GM19455 (cell line): ENCODE results near the gene SELENOF.
"Not testable (repeated sequence)": the region's sequence is repeated elsewhere in the genome, so short reads cannot be mapped to it uniquely, and the experiment has no call there.

Source experiments
- ATAC-seq: cut with Tn5 transposase; IDR thresholded peaks from one replicate; pipeline ENCODE4 v1.9.1; 2021; ENCODE audit not compliant: unreplicated experiment

Gene SELENOF

DNA sequence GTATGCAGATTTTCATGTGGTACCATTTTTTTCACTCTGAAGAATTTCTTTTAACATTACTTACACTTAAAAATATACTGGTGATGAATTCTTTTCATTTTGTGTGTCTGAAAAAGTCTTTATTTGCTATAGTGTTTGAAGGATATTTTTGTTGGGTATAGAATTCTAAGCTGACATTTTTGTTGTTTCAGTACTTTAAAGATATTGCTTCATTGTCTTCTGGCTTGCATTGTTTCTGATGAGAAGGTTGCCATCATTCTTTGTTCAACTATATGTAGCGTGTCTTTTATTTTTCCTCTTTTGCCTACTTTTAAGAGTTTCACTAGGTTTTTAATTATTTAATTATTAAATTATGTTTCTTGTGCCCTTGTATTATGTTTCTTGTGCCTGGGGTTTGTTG is 8.5 kb upstream of the SELENOF start:
- no peak for ATAC-seq

DNA sequence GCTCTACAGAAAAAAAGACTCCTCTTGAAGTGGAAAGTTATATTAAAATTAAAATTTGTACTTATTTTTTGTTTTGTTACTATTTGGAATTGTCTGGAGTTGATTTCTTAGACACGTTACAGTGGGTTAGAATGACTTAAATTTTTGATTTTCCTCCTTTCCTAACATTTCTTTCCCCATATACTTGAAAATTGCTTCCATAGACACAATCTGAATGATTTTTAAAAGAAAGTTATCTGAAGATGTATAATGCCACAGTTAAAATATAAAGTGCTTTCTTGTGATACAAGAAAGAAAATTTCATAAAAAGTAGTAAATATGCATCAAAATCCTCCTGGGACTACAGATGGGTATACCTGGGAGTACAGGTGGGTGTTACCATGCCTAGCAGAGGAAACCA is 2.8 kb upstream of the SELENOF start:
- no peak for ATAC-seq

DNA sequence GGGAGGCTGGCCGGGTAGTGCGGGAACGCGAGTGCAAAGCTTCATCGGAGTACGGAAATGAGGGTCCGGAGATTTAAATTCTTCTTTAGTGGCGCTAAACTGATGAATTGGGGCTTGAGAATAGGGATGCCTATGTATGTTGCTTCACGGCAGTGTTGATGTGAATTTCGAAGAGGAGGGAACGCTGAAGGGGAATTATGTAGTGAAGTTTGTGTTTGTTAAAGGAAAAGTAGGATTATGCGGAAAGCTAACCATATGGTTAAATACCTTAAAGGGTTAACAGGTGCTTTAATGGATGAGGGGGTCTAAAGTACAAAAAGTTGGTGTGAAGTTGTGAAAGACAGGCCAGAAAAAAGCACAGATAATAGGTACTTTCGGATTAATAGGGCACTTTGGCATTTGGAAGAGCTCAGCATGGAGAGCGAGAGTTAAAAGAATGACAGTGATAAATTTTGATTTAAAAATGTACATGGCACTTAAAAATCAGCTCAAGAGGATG is 1.9 kb upstream of the SELENOF start:
- no peak for ATAC-seq

DNA sequence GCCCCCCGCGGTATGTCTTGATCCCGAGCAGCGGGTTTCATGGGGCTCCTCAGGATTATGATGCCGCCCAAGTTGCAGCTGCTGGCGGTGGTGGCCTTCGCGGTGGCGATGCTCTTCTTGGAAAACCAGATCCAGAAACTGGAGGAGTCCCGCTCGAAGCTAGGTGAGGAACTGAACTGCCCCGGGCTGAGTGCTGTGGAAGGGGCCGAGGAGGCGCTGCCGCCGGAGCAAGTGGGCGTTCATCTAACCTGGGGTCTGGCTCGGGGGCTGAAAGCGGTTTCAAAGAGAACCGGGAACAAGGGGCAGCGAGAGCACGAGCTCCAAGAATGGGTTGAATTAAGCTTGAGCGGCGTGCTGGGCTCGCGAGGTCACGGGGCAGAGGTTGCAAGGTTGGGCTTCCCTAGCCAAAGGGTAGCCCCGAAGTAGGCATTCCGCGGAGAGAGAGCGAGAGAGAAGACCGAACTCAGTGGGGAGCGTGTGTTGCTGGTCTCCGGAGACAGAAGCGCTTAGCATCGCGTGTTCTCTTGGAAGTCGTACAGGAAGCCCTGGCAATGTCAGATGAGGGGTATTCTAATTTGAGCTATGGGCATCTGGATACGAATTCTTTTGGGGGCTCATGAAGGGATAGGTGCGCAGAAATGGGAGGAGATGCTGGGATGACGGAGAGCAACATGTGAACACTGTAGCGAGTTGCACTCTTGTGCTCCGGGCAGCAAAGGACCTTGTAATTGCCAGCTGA is 1.2 kb upstream of the SELENOF start:
- peak; percentile 27 for ATAC-seq

DNA sequence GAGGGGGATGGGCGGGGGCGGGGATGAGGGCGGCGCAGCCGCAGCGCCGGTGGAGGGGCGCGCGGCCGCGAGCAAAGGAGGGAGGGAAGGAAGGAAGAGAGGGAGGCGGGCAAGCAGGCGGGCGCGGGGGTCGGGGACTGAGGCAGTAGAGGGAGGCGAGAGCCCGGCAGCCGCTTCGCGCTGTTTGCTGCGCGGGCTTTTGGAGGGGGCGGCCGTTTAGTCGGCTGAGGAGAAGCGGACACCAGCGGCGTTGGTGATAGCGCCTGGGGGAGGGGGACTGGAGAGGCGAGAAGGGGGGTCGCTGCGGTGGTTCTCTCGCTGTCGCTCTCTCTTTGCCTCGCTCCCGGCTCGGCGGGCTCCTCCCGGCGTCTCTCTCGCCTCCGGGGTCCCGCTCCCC is 673 bp upstream of the SELENOF start, which contains the start of gene HS2ST1:
HS2ST1 (plus strand) TSS at position 35 of the 397 bp plus-strand sequence.
- ATAC-seq: no peak

DNA sequence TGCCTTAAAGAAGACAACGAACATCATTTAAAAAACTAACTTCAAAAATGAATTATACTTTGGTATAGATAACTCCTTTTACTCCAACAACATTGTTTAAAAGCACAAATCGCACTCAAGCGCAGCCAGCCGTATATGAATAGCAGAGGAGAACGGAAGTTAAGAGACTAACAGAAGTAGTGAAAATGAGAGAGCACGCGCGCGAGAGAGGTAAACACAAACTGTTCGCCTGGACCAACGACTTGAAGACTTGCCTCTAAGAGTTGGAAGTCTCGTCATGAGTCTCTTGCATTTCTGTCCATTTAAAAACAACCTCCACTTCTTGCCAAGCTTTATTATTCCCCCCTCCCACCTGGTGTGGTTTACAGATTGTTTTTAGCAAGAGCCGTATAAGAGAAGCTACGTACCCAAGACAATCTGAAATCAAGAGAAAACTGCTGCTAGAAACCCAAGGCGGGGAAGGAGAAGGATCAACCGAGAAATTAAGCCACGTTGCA is 479 bp downstream of the SELENOF start:
- peak; percentile 26 for ATAC-seq

DNA sequence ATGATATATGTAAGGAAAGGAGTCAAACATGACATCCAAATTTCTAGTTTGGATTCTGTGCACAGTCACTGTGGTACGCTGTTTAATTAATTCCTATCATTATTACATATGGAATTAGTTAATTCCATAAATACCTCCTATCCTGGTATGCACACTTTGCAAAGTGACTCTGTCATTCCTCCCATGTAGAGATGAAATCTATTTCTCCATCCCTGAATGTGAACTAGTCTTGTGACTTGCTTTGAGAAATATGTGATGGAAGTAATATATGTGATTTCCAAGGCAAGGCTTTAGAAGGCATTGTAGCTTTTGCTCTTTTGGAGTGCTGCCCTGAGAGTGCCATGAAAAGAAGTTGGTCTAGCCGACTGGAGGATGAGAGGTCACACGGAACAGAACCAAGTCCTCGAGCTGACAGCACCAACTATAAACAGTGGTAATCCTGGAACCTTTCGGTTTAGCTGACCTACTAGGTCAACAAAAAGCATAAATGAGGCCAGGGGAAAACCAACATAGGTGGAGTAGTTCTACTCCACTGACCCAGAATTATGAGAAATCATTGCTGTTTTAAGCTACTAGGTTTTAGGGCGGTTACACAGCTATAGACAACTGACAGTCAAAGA is 1.5 kb downstream of the SELENOF start:
- ATAC-seq: no peak

DNA sequence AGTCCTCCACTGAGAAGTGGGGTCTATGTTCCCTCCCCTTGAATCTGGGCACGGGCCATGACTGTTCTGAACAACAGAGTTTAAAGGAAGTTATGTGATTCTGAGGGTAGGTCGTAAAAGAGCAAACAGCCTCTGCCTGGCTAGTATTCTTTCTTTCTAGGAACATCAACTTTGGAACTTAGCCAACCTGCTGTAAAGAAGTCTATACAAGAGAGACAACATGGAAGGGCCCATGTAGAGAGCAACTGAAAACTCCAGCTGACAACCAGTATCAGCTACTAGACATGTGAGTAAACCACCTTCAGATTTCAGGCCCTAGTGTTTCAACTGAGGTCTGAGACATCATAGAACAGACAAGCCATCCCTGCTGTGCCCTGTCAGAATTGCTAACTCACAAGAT is 7.5 kb downstream of the SELENOF start:
- no peak for ATAC-seq

DNA sequence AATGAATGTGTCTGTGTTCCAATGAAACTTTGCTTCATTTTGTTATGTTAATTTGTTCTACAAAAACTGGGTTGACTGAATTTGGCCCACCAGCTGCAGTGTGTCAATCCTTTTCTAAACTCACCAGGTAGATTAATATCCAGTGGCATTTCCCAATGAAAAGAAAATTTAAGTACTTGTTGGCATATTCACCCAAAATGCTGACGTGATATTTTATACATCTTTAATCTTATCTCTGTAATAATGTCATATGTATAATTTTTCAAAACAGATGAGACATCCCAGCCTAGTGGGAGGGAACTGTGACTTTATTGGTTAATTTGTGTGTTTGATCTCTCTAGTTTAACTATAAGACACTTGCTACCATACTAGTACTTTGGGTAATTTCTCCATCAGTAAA is 8.1 kb downstream of the SELENOF start:
- ATAC-seq: no peak

DNA sequence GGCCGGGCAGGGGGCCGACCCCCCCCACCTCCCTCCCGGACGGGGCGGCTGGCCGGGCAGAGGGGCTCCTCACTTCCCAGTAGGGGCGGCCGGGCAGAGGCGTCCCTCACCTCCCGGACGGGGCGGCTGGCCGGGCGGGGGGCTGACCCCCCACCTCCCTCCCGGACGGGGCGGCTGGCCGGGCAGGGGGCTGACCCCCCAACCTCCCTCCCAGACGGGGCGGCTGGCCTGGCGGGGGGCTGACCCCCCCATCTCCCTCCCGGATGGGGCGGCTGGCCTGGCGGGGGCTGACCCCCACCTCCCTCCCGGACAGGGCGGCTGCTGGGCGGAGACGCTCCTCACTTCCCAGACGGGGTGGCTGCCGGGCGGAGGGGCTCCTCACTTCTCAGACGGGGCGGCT is 14.5 kb downstream of the SELENOF start:
- ATAC-seq: not testable (repeated sequence)

DNA sequence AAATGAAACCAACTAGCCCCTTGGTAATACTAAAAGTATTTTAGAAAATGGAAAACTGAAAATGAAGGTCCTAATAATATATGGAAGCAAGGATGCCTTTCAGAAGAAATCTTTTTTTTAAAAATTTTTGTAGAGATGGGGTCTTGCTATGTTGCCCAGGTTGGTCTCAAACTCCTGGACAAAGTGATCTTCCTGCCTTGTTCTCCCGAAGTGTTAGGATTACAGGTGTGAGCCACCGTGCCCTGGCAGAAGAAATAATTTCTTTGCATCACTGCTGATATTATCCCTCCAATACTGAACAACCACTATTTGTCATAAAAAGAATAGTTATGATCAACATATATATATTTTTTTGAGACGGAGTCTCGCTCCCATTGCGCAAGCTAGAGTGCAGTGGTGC is 25.6 kb downstream of the SELENOF start:
- ATAC-seq: no peak

DNA sequence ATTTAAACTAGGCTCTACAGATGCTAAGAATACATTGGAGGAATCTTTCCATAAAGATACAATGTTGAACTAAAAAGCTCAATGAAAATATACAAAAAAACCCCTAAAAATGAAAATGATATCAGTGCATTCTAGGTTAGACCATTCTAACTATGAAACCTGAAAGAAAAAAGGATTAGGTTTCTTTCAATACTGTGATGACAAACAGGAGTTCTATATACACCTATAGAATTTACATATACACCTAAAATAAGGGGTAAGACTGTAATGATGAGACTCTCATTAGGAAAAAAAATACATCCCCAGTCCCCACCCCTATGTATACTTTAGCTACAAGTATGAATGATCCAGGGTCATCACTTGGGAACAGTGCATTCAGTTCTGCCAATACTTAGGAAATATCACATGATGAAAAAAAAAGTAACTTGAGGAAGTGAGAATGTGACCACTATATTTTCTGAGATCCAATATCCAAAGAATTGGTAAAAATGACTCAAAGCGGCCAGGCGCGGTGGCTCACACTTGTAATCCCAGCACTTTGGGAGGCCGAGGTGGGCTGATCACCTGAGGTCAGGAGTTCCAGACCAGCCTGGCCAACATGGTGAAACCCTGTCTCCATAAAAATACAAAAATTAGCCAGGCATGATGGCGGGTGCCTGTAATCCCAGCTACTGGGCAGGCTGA is 26.3 kb downstream of the SELENOF start:
- no peak for ATAC-seq

DNA sequence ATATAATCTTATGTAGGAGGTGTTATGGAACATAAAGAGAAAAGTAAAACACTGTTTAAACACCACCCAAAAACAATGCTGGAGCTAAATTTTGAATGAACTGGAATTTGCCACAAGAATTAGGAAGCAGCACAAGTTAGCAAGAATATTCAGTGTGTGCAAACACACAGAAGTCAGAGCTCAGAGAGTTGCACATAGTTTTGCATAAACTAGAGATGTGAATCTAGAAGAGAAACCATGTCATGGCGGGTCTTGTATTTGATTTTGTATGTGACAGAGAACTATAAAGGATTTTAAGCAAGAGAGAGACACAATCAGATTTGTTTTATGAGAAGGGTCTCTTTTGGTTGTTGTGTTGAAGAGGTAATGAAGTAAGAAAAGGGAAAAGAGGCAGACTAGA is 38.2 kb downstream of the SELENOF start:
- ATAC-seq: no peak

DNA sequence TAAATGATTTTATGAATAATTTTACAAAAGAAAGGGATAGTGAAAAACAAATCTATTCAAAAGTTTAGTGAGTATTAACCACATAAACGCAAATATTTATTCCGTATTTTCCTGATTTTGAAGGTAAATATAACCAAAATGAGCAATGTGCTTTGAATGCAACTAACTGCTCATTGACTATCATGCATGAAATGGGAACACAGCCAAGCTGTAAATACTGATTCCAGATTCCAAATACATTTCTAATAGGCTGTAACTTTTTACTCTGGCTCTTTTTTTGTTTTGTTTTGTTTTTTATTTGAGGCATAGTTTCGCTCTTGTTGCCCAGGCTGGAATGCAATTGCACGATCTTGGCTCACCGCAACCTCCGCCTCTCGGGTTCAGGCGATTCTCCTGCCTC is 41.8 kb downstream of the SELENOF start:
- ATAC-seq: no peak

DNA sequence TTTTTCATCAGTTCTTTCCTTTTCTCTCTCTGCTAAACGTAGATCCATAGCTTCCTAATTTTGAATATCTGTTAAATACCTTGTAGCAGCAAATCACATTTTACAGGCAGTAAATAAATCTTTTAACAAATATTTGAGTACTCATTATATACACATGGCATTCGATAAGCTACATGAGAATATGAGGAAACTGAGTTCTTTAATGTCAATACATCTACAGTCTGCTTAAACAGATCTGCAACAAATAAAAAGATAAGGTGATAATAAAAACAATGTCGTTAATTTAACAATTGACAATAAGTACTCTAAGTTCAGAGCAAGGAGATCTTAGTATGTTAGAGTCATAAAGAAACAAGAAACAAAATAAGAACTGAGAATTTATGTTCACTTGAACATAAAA is 42.9 kb downstream of the SELENOF start:
- no peak for ATAC-seq

DNA sequence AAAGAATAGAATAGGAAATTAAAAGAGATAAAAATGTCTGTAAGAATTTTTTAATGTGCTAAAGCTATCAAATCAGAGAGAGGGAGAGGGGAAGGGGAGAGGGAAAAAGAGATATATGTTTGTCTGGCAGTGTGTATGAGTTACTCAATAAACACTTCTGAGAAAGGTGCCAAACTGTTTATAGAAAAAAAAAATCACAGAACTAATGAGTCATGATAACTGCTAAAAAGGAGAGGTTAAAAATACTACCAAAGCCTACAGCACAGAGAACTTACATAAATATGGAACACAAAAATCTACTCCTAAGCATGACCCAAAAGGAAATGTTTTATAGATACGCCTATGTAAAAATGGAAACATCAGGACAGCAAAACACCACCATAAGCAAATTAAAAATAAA is 45.4 kb downstream of the SELENOF start:
- no peak for ATAC-seq

DNA sequence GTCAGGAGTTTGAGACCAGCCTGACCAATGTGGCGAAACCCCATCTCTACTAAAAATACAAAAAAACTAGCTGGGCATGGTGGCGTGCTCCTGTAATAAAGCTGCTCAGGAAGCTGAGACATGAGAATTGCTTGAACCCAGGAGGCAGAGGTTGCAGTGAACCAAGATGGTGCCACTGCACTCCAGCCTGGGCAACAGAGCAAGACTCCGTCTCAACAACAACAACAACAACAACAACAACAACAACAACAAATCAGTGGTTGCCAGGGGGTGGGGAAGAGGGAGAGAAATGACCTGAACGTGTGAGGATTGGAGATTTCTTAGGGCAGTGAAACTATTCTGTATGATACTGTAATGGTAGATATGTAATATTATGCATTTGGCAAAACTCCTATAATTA is 46.6 kb downstream of the SELENOF start:
- not testable (repeated sequence) for ATAC-seq

DNA sequence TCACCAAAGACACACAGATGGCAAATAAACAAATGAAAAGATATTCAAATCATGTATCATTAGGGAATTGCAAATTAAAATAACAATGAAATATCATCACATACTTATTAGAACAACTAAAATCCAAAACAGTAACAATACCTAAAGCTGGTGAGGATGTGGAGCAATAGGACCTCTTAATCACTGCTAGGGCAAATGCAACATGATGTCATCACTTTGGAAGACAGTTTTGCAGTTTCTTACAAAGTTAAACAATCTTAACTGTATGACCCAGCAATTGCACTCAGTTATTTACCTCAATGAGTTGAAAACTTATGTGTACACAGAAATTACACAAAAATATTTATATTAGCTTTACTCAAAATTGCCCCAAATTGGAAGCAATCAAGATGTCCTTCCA is 47.3 kb downstream of the SELENOF start:
- no peak for ATAC-seq

DNA sequence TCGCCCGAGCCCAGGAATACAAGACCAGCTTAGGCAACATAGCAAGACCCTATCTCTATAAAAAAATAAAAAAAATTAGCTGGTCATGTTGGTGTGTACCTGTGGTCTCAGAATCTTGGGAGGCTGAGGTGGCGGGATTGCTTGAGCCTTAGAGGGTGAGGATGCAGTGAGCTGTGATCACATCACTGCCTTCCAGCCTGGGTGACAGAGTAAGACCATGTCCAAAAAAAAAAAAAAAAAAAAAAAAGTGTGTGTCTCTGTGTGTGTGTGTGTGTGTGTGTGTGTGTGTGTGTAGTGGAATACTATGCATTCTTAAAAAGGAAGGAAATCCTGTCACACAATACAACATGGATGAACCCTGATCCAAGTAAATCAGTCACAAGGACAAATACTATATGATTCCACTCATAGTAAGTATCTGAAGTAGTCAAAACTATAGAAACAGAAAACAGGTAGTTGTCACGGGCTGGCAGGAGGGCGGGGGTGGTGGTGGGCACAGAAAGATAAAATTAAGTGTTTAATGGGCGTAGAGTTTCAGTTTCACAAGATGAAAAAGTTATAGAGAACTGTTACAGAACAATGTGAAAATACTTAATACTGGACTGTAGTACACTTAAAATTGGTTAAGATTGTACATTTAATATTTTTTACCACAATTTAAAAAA is 47.8 kb downstream of the SELENOF start:
- no peak for ATAC-seq

DNA sequence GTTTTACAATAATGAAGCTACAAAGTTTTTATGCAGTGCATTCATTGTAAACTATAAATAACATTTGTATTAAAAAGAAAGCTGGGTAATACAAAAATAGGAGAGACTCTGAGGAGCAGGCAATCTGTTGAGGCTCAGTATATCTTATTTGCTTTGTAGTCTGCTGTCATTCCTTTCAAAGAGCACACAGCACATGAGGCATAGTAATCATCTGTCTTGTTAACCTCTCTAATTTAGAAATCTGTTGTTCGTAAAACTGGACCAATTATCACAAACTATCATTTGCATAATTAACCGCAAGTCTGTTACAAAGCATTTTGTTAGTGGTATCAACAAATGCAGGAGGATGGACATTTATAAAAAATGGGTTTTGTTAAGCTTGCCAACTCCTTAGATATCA is 51.0 kb downstream of the SELENOF start:
- ATAC-seq: no peak

DNA sequence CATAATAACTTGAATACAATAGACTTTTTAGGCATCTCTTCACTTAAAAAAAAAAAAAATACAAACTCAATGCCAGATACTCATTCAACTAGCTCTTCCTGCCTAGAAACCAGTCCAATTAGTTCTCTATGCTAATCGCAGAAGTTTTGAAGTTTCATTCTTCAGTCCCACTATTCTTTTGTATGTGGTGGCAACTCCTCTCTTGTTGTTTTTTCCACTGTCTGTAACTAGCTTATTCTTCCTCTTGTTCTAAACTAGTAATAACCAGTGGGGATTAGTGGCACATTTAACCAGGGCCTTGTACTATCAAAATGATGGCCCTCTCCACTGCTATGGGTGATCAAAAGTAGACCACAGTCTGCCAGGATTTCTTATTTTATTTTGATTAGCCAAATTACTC is 52.5 kb downstream of the SELENOF start:
- ATAC-seq: no peak
